ENCODE results near the gene PSTPIP2. TPM values are rescaled to one million over a fixed set of nuclear protein-coding genes. Genes with fewer than 3 reads are reported as not detected.
A peak's percentile ranks its signal among the peaks of the same experiment; 100 is the strongest.

The PSTPIP2 gene
- total and polyA plus RNA-seq, 9 of the 15 experiments (the other 6 are each of a cell fraction or from before 2014, with no cell fraction given) = 14.0 to 45.7 (median 27.1) TPM

GRCh38 chr18:46046126-46046525, 25.9 kb downstream of the PSTPIP2 start (continued):
- no peak for TF ChIP-seq CTCFL (IDR thresholded peaks at IDR 0.05; ENCODE audit: borderline replicate concordance, insufficient read depth, low read depth, low read length, poor library complexity, severe bottlenecking)

DNA sequence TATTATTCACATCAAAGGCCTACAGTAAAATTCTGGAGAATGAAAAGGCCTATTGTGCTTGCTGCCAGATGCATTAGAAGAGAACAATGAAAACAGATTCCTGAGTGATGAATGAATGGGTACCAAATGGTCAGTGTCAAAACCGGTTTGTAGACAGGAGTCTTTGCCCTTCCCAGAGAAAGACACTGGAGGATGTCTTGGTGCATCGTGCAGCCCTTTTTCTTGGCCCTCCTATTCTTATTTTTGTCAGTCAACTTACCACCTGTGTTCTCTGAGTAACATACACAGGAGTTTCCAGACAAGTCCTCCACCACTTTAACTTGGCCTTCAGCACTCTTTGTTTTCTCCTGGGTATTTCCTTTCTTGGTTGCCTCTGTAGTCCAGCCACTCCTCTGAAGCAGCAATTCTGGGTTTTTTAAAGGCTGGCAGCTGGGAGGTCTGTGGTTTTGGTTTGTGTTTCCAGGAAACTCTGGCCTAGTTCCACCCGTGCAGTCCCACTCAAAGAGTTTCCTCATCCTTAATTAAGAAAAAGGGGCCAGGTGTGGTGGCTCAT, 29.4 kb downstream of the PSTPIP2 start:
- no peaks in the 10 kb centered on the region for H4K20me1 ChIP-seq (replicated peaks; ENCODE audit: control insufficient read depth, insufficient read depth, low read length)
- H3K9ac ChIP-seq (ENCODE audit: insufficient read depth in 1 of 2, low read depth in 2 of 2, low read length in 2 of 2) = 0 out of 4 replicates have a peak overlapping the region, but pooled peaks of 1 of the 2 experiments have one; percentile 25
- no peak overlapping the region for H3K27ac ChIP-seq (ENCODE audit: extremely low read depth, low read depth, low read length)
- no TSS peak for BruUV-seq (replicated peaks)
- ATAC-seq = no peak
- H3K9me3 ChIP-seq (replicated peaks; ENCODE audit: control insufficient read depth, insufficient read depth, low read depth, low read length) = no peaks in the 10 kb centered on the region
- TF ChIP-seq PPARD (CRISPR knock-in tag; IDR thresholded peaks at IDR 0.05) (no peak), ZNF165 (CRISPR knock-in tag; IDR thresholded peaks at IDR 0.05; ENCODE audit: borderline replicate concordance) (no peak), SLC30A9 (CRISPR knock-in tag; IDR thresholded peaks at IDR 0.05) (no peak)
- TF ChIP-seq, protein P1, sequence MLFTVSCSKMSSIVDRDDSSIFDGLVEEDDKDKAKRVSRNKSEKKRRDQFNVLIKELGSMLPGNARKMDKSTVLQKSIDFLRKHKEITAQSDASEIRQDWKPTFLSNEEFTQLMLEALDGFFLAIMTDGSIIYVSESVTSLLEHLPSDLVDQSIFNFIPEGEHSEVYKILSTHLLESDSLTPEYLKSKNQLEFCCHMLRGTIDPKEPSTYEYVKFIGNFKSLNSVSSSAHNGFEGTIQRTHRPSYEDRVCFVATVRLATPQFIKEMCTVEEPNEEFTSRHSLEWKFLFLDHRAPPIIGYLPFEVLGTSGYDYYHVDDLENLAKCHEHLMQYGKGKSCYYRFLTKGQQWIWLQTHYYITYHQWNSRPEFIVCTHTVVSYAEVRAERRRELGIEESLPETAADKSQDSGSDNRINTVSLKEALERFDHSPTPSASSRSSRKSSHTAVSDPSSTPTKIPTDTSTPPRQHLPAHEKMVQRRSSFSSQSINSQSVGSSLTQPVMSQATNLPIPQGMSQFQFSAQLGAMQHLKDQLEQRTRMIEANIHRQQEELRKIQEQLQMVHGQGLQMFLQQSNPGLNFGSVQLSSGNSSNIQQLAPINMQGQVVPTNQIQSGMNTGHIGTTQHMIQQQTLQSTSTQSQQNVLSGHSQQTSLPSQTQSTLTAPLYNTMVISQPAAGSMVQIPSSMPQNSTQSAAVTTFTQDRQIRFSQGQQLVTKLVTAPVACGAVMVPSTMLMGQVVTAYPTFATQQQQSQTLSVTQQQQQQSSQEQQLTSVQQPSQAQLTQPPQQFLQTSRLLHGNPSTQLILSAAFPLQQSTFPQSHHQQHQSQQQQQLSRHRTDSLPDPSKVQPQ (CRISPR knock-in tag; IDR thresholded peaks at IDR 0.05; ENCODE audit: borderline replicate concordance) = no peak
- TF ChIP-seq, protein P2, sequence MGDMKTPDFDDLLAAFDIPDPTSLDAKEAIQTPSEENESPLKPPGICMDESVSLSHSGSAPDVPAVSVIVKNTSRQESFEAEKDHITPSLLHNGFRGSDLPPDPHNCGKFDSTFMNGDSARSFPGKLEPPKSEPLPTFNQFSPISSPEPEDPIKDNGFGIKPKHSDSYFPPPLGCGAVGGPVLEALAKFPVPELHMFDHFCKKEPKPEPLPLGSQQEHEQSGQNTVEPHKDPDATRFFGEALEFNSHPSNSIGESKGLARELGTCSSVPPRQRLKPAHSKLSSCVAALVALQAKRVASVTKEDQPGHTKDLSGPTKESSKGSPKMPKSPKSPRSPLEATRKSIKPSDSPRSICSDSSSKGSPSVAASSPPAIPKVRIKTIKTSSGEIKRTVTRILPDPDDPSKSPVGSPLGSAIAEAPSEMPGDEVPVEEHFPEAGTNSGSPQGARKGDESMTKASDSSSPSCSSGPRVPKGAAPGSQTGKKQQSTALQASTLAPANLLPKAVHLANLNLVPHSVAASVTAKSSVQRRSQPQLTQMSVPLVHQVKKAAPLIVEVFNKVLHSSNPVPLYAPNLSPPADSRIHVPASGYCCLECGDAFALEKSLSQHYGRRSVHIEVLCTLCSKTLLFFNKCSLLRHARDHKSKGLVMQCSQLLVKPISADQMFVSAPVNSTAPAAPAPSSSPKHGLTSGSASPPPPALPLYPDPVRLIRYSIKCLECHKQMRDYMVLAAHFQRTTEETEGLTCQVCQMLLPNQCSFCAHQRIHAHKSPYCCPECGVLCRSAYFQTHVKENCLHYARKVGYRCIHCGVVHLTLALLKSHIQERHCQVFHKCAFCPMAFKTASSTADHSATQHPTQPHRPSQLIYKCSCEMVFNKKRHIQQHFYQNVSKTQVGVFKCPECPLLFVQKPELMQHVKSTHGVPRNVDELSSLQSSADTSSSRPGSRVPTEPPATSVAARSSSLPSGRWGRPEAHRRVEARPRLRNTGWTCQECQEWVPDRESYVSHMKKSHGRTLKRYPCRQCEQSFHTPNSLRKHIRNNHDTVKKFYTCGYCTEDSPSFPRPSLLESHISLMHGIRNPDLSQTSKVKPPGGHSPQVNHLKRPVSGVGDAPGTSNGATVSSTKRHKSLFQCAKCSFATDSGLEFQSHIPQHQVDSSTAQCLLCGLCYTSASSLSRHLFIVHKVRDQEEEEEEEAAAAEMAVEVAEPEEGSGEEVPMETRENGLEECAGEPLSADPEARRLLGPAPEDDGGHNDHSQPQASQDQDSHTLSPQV (IDR thresholded peaks at IDR 0.05) = no peak
- in situ Hi-C loops (cut with MboI) = no loop called here
- peaks cover 18% of the 10 kb centered on the region; the same call in 2 of the 3 replicates for H3K36me3 ChIP-seq (ENCODE audit: control insufficient read depth, insufficient read depth, low read length)
- ChIA-PET CTCF (ENCODE audit: low intra/inter-chr PET ratio) (no interaction called here), POLR2A (interaction anchor here (1.6 kb wide), 1 partner anchor 18 kb away, joined by 3 read pairs; no protein-coding TSS in a partner anchor)
- no peak for FAIRE-seq
- no peak for DNase-seq (ENCODE audit: extremely low read depth in 1 of 4, low spot score in 3 of 4)
- no peaks in the 10 kb centered on the region for H3K9me1 ChIP-seq (ENCODE audit: control insufficient read depth, insufficient read depth, low read length)
- H3K27me3 ChIP-seq (ENCODE audit: control insufficient read depth in 2 of 2, insufficient read depth in 2 of 2, low read length in 2 of 2) = no peaks in the 10 kb centered on the region
- no peak overlapping the region for H3K4me3 ChIP-seq
- H3K4me2 ChIP-seq (ENCODE audit: insufficient read depth, low read length) = no peak overlapping the region
- H2AFZ ChIP-seq (ENCODE audit: low read depth, low read length) = no peak overlapping the region
- peaks cover 43% of the 10 kb centered on the region for H3K79me2 ChIP-seq (ENCODE audit: control insufficient read depth, insufficient read depth, low read length)
- intact Hi-C loops (cut with micrococcal nuclease) = no loop called here
- 27% methylated on average over 2 of the region's 3 CpGs for WGBS (ENCODE audit: insufficient coverage, low coverage, missing lambda C conversion rate)
- peaks cover 11 to 36% of the 10 kb centered on the region in 2 experiments; a peak in 4 of 5 replicates for H3K4me1 ChIP-seq (replicated peaks in 1 of 2; ENCODE audit: control insufficient read depth in 2 of 2, insufficient read depth in 2 of 2, low read length in 2 of 2)
